ENCODE measurements around the gene PRKAA1. TPM values are rescaled to one million over a fixed set of nuclear protein-coding genes. Genes with fewer than 3 reads are reported as not detected.

The PRKAA1 gene
- total and polyA plus RNA-seq, 2 of the 13 experiments (the other 11 are each of a cell fraction or from before 2014, with no cell fraction given): 36.6 to 58.0 TPM

- TF ChIP-seq ISX (CRISPR knock-in tag; conservative IDR thresholded peaks at IDR 0.05): no peak
- 0 out of 2 replicates have a peak, but pooled peaks have one; percentile 55 for TF ChIP-seq ZNF512 (CRISPR knock-in tag; IDR thresholded peaks at IDR 0.05)
- no peak for TF ChIP-seq USF2 (IDR thresholded peaks at IDR 0.05; ENCODE audit: low read depth, low read length)
- TF ChIP-seq USF2 (CRISPR knock-in tag; IDR thresholded peaks at IDR 0.05; ENCODE audit: borderline replicate concordance): no peak
- 0 out of 2 replicates have a peak, but pooled peaks have one; percentile 19 for TF ChIP-seq FUBP1 (CRISPR knock-in tag; IDR thresholded peaks at IDR 0.05; ENCODE audit: borderline replicate concordance)
- TF ChIP-seq ZFP36L2 (CRISPR knock-in tag; IDR thresholded peaks at IDR 0.05): no peak
- TF ChIP-seq ZNF276 (CRISPR knock-in tag; IDR thresholded peaks at IDR 0.05; ENCODE audit: low read depth): no peak; the same call in 1 of the 2 replicates
- TF ChIP-seq KLF6 (CRISPR knock-in tag; IDR thresholded peaks at IDR 0.05): peak; percentile 50; the same call in 1 of the 2 replicates
- TF ChIP-seq ZNF691 (CRISPR knock-in tag; IDR thresholded peaks at IDR 0.05; ENCODE audit: borderline replicate concordance, low read depth): no peak
- peak; percentile 97; the same call in 1 of the 2 replicates for TF ChIP-seq E2F2 (CRISPR knock-in tag; IDR thresholded peaks at IDR 0.05; ENCODE audit: borderline replicate concordance)
- no peak for TF ChIP-seq ZMYM2 (CRISPR knock-in tag; IDR thresholded peaks at IDR 0.05)
- 0 out of 2 replicates have a peak, but pooled peaks have one; percentile 54 for TF ChIP-seq RFXANK (CRISPR knock-in tag; IDR thresholded peaks at IDR 0.05)
- no peak for TF ChIP-seq ZNF101 (CRISPR knock-in tag; IDR thresholded peaks at IDR 0.05; ENCODE audit: borderline replicate concordance, low read depth)
- TF ChIP-seq ZNF337 (CRISPR knock-in tag; IDR thresholded peaks at IDR 0.05; ENCODE audit: borderline replicate concordance, low read depth): no peak
Observed at GRCh38 chr5:40755407-40756365, 42.5 kb downstream of the PRKAA1 start, which contains the start of gene TTC33 (continued).

Measured in HepG2 (cell line).